Left ventricle myocardium inferior (tissue), 1 donor: ENCODE measurements around the gene TOP1. TPM values are rescaled to one million over a fixed set of nuclear protein-coding genes. Genes with fewer than 3 reads are reported as not detected.

Experiments used
- DNase-seq: peaks from one replicate; pipeline ENCODE4 v3.0.0-alpha.2; 2020
- H3K27ac ChIP-seq: fragments of 200-600 bp; replicated peaks from 2 replicates; pipeline ENCODE4 v1.8.0; 2021
- H3K27me3 ChIP-seq: fragments of 200-600 bp; 2 replicates; pipeline ENCODE4 v1.8.0; 2021; ENCODE audit warnings: low read depth
- H3K36me3 ChIP-seq: fragments of 200-600 bp; 2 replicates; pipeline ENCODE4 v1.8.0; 2021
- H3K4me1 ChIP-seq: fragments of 200-600 bp; 2 replicates; pipeline ENCODE4 v1.8.0; 2021
- H3K4me3 ChIP-seq: fragments of 200-600 bp; 2 replicates; pipeline ENCODE4 v1.8.0; 2021; ENCODE audit warnings: mild to moderate bottlenecking, moderate library complexity
- H3K9me3 ChIP-seq: fragments of 200-600 bp; replicated peaks from 2 replicates; pipeline ENCODE4 v1.8.0; 2021
- intact Hi-C: fragments of 100-400 bp; cut with micrococcal nuclease; formaldehyde crosslinking; loops from one replicate; pipeline ENCODE4 v1.11.0; 2022
- total RNA-seq: library from RNA; stranded (reverse); fragmentation: NEBNext Ultra II Directional; extraction: Animal tissue kit (Norgen Biotek cat#: 25700); gene quantifications from one replicate; pipeline ENCODE4 v1.2.1, GENCODE V29; 2021
- TF ChIP-seq, protein P1 (sequence below): fragments of 200-600 bp; IDR thresholded peaks from 2 replicates; pipeline ENCODE4 v1.8.0; 2021; ENCODE audit warnings: antibody characterized with exemption, mild to moderate bottlenecking, borderline replicate concordance
- donor health status: DM: no; HTN: yes; CAD: no; lungs with severe emphysema.

Gene TOP1
- total RNA-seq, 1 donor from 2014 or later = 23.9 TPM

DNA sequence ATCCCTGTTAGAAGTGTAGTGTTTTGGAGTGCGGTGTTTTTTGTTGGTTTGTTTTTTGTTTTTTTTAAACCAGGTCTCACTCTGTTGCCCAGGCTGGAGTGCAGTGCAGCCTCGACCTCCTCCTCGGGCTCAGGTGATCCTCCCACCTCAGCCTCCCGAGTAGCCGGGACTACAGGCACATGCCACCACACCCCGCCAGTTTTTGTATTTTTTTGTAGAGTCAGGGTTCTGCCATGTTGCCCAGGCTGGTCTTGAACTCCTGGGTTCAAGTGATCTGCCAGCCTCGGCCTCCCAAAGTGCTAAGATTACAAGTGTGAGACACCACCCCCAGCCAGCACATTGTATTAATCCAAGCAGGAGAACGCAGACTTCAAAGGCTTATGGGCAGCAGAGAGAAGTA lies 1.3 kb upstream of the TOP1 start:
- Histone ChIP-seq H3K27me3 (no peaks in the 10 kb centered on the region), H3K4me3 (no peak overlapping the region), H3K4me1 (peaks cover 43% of the 10 kb centered on the region), H3K9me3 (no peaks in the 10 kb centered on the region), H3K27ac (no peak overlapping the region), H3K36me3 (no peaks in the 10 kb centered on the region)
- intact Hi-C loops = no loop called here
- TF ChIP-seq, protein P1, sequence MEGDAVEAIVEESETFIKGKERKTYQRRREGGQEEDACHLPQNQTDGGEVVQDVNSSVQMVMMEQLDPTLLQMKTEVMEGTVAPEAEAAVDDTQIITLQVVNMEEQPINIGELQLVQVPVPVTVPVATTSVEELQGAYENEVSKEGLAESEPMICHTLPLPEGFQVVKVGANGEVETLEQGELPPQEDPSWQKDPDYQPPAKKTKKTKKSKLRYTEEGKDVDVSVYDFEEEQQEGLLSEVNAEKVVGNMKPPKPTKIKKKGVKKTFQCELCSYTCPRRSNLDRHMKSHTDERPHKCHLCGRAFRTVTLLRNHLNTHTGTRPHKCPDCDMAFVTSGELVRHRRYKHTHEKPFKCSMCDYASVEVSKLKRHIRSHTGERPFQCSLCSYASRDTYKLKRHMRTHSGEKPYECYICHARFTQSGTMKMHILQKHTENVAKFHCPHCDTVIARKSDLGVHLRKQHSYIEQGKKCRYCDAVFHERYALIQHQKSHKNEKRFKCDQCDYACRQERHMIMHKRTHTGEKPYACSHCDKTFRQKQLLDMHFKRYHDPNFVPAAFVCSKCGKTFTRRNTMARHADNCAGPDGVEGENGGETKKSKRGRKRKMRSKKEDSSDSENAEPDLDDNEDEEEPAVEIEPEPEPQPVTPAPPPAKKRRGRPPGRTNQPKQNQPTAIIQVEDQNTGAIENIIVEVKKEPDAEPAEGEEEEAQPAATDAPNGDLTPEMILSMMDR = no peak
- DNase-seq = no peak

DNA sequence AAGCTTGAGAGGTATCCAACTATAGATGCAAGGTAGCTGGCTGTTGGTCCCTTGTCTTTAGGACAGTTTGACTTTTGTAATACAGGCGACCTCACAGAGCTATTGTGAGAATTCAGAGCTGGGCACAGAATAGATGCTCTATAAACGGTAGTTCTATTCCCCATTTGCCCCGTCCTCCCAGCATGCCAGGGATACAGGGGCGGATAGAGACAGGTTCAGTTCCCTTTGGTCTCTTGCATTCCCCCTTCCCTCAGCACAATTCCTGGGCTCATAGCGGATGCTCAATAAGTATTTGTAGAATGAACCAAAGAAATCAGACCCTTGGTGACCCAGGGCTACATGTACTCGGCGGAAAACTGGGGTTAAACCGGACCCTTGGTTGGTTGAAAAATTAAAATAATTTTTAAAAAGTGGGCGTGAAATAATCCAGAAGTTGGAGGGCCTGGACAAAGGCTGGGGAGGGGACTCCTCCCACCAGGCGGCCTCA lies 707 bp upstream of the TOP1 start:
- no peak for DNase-seq
- Histone ChIP-seq H3K4me1 (peaks cover 49% of the 10 kb centered on the region), H3K4me3 (peak overlapping the region; percentile 99), H3K27me3 (no peaks in the 10 kb centered on the region), H3K9me3 (no peaks in the 10 kb centered on the region), H3K36me3 (no peaks in the 10 kb centered on the region), H3K27ac (peak overlapping the region; percentile 96)
- TF ChIP-seq, protein P1 = no peak
- intact Hi-C loops = no loop called here

DNA sequence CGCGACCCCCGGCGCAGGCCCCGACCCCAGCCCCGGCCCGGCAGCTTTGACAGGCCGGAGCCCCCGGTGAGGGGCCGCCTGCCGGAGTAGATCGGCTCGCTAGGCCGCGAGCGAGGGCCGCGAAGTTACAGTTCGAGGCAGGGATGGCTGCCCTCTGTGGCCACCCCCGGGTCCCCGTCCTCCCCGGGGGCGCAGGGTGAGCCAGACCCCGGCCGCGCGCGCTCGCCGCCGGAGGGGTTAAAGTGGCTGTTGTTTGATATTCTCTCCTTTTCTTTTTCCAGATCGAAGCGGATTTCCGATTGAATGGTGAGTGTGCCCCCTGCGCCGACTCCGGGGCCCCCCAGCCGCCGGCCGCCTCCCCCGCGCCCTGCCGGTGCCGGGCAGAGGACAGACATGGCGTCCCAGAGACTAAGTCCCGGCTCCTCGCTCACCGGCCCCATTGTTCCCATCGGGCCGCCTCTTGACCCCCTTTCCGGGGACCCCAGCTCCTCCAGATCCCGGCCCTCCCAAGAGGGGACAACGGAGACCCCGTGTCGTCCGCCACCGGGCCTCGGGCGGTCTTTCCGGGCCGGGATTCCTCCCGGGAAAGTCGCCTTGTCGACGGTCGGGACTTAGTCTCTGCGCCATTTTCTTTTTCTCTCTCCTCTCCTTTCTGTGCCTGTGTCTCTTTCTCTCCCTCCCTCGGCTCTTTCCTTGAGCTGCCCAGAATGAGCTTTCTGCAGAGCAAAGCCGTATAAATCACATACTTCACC lies 704 bp downstream of the TOP1 start:
- Histone ChIP-seq H3K36me3 (no peaks in the 10 kb centered on the region), H3K9me3 (no peaks in the 10 kb centered on the region), H3K27ac (peak overlapping the region; percentile 96), H3K4me1 (peaks cover 63% of the 10 kb centered on the region), H3K27me3 (no peaks in the 10 kb centered on the region), H3K4me3 (peak overlapping the region; percentile 99)
- intact Hi-C loops = no loop called here
- TF ChIP-seq, protein P1 = no peak
- DNase-seq = peak; percentile 34

DNA sequence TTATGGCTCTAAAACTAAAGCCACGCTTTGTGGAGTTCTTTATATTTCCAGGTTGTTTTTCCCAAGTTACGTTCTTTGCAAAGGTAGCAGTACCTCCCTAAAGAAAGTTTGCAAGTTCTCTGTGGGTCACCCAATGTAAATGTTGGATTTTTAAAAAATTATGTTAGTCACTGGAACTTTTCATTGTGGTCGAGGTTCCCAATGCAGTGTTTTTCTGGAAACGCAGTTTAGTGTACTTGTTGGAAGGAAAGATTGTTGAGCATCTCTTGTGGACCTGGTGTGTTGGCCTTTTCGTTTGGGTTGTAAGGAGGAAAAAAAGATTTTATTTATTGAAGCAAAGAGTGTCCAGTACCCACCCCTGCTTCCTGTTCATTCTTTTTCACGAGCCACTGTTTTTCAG lies 1.4 kb downstream of the TOP1 start:
- TF ChIP-seq, protein P1 = no peak
- Histone ChIP-seq H3K4me3 (peak overlapping the region; percentile 99), H3K27ac (peak overlapping the region; percentile 96), H3K4me1 (peaks cover 70% of the 10 kb centered on the region), H3K36me3 (no peaks in the 10 kb centered on the region), H3K27me3 (no peaks in the 10 kb centered on the region), H3K9me3 (no peaks in the 10 kb centered on the region)
- DNase-seq = no peak
- intact Hi-C loops = no loop called here

DNA sequence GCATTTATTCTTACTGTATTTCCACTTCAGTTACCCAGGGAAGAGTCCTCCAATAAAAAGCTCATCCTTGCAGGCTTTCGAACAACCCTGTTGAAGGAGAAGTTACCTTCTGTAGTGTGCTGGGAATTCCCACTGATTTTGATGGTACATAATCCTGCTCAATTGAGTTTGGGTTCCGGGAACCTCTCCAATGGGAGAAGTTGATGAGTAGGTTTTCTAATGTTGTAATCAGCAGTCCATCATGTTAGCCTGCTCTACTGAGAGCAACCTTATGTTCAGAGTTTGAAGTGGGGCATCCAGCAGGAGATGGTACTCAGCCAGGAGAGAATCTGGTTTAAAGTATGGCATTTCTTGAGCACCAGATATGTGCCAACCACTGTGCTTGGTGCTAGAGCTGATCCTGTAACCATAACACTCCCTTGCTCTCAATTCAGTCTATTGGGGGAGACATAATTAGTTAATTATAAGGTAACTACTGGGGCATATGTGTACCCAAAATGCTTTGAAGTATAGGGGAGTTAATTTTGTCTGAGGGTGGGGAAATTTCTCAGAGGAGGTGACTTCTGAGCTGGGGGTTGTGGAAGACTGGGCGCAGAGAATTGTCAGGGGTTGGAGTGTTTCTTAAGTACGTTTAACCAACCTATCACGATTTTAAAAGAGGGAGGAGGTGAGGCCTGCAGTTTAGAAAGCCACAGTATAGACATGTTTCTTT lies 2.1 kb downstream of the TOP1 start:
- intact Hi-C loops = no loop called here
- peak overlapping the region; percentile 96 for H3K27ac ChIP-seq
- no peak for DNase-seq
- TF ChIP-seq, protein P1 = no peak
- H3K9me3 ChIP-seq = no peaks in the 10 kb centered on the region
- peaks cover 77% of the 10 kb centered on the region for H3K4me1 ChIP-seq
- no peaks in the 10 kb centered on the region for H3K36me3 ChIP-seq
- peak overlapping the region; percentile 99 for H3K4me3 ChIP-seq
- no peaks in the 10 kb centered on the region for H3K27me3 ChIP-seq
